HFFc6 (cell line): ENCODE results near the gene GALNT17. TPM values are rescaled to one million over a fixed set of nuclear protein-coding genes. Genes with fewer than 3 reads are reported as not detected.

Experiments
- DNase-seq: peaks from one replicate; pipeline ENCODE4 v3.0.0-alpha.2; 2018
- H3K27ac Mint-ChIP-seq: 2 replicates; pipeline ENCODE4 v1.8.0; 2020; ENCODE audit warnings: mild to moderate bottlenecking, mixed read lengths
- H3K27me3 Mint-ChIP-seq: 2 replicates; pipeline ENCODE4 v1.8.0; 2021; ENCODE audit warnings: mild to moderate bottlenecking, moderate library complexity, mixed read lengths; ENCODE audit not compliant: insufficient read depth
- H3K36me3 Mint-ChIP-seq: 2 replicates; pipeline ENCODE4 v1.8.0; 2021; ENCODE audit warnings: low read depth, mixed read lengths
- H3K4me1 Mint-ChIP-seq: 2 replicates; pipeline ENCODE4 v1.8.0; 2020; ENCODE audit warnings: low read depth, mixed read lengths
- H3K4me3 Mint-ChIP-seq: 2 replicates; pipeline ENCODE4 v1.8.0; 2020; ENCODE audit warnings: mild to moderate bottlenecking, moderate library complexity, mixed read lengths
- H3K9me3 Mint-ChIP-seq: 2 replicates; pipeline ENCODE4 v1.8.0; 2020; ENCODE audit warnings: mild to moderate bottlenecking, mixed read lengths
- total RNA-seq, 6 experiments: library from RNA; stranded (reverse); fragmentation: NEBNext Ultra II Directional; extraction: Animal tissue kit (Norgen Biotek cat#: 25700); gene quantifications; 2 replicates in 1 of 6; 3 replicates in 5 of 6; pipeline ENCODE4 v1.2.3, GENCODE V29; 2021
- TF ChIP-seq, protein P1 (sequence below): fragments of 200-600 bp; sonication (generic); IDR thresholded peaks from 2 replicates; pipeline ENCODE4 v1.5.0; 2021; ENCODE audit warnings: antibody characterized with exemption, mild to moderate bottlenecking

The GALNT17 gene
- total RNA-seq, 6 experiments from 2014 or later = not detected

DNA sequence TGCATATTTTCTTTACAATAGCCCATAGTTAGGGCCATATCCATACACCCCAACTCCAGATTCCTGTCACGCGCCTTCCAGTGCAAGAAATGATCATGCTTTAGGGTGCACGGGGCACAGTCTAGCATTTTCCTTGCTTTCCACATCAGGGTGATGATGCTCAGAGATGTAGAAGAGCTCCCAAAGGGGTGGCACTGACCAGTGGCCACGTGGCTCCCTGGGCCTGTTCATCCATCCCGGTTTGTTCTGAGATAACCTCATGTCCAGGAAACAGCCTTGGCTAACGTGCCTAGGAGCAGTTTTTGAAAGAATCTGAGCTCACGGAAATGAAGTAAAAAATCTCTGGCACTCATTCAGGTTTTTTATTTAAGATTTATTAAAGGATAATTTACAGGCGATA, 139.3 kb downstream of the GALNT17 start:
- Mint-ChIP-seq H3K4me3 (no peak overlapping the region), H3K4me1 (no peaks in the 10 kb centered on the region), H3K36me3 (no peaks in the 10 kb centered on the region; the same call in 1 of the 2 replicates), H3K27me3 (no peaks in the 10 kb centered on the region; the same call in 1 of the 2 replicates), H3K27ac (no peak overlapping the region), H3K9me3 (peaks cover 55% of the 10 kb centered on the region)
- TF ChIP-seq, protein P1, sequence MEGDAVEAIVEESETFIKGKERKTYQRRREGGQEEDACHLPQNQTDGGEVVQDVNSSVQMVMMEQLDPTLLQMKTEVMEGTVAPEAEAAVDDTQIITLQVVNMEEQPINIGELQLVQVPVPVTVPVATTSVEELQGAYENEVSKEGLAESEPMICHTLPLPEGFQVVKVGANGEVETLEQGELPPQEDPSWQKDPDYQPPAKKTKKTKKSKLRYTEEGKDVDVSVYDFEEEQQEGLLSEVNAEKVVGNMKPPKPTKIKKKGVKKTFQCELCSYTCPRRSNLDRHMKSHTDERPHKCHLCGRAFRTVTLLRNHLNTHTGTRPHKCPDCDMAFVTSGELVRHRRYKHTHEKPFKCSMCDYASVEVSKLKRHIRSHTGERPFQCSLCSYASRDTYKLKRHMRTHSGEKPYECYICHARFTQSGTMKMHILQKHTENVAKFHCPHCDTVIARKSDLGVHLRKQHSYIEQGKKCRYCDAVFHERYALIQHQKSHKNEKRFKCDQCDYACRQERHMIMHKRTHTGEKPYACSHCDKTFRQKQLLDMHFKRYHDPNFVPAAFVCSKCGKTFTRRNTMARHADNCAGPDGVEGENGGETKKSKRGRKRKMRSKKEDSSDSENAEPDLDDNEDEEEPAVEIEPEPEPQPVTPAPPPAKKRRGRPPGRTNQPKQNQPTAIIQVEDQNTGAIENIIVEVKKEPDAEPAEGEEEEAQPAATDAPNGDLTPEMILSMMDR = no peak
- no peak for DNase-seq

DNA sequence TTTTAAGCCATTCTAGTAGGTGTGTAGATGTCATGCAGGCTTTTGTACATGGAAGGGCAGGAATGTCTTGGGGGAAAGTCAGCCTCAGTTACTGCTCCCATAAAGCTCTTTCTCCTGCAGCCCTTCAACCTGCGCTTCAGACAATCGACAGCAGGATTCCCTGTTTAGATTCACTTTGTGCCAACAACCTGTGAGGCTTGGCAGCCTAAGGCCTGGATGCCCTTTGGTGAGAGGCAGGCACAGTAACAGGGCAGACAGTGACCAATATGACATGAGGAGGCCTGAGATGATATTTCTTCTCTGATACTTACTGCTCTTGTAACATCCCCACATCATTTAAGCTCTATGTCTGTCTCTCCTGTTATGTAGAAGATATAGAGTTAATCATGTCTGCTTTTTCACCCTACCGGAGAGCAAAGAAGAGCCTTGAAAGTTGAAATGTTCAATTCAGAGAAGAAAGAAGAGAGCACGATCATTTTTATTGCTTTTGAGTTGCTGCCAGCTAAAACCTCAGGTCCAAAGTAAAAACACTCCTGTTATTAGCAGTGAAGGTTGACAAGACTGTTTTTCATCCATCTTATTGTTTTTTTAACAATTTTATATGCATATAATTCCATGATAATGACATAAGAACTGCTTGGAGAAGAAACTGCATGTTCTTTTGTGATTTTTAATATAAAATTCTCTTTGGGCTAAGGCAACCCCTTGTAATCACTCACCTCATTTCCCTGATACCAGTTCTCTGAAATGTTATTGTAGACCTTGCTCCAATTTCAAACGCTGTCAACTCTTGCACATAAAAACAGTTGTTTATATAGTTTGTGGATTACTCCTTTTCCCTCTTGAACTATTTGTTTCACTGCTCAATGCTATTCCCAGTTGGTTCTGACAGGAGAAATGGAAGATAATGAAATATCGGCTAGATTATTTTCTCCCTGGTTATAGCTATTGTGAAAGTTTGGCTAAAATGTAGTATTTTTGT, 140.9 kb downstream of the GALNT17 start:
- H3K9me3 Mint-ChIP-seq = peaks cover 59% of the 10 kb centered on the region
- H3K4me3 Mint-ChIP-seq = no peak overlapping the region
- TF ChIP-seq, protein P1 = no peak
- H3K4me1 Mint-ChIP-seq = no peaks in the 10 kb centered on the region
- H3K27ac Mint-ChIP-seq = no peak overlapping the region
- no peak for DNase-seq
- H3K36me3 Mint-ChIP-seq = no peaks in the 10 kb centered on the region; the same call in 1 of the 2 replicates
- H3K27me3 Mint-ChIP-seq = no peaks in the 10 kb centered on the region; the same call in 1 of the 2 replicates

DNA sequence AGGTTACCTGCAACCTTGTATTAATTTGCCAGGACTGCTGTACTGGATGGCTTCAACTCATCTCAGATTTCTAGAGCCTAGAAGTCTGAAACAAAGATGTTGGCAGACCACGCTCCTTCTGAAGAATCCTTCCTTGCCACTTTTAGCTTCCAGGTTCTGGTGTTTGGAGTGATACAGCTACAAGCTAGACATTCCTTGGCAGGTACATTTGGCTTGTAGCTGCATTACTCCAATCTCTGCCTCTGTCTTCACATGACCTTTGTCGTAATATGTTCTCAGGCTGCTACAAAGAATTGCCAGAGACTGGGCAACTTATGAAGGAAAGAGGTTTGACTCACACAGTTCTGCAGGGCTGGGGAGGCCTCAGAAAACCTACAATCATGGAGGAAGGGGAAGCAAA, 146.3 kb downstream of the GALNT17 start:
- Mint-ChIP-seq H3K36me3 (no peaks in the 10 kb centered on the region; the same call in 1 of the 2 replicates), H3K9me3 (peaks cover 62% of the 10 kb centered on the region), H3K27ac (no peak overlapping the region), H3K4me3 (no peak overlapping the region), H3K4me1 (no peaks in the 10 kb centered on the region), H3K27me3 (no peaks in the 10 kb centered on the region; the same call in none of the 2 replicates)
- TF ChIP-seq, protein P1 = no peak
- DNase-seq = no peak

DNA sequence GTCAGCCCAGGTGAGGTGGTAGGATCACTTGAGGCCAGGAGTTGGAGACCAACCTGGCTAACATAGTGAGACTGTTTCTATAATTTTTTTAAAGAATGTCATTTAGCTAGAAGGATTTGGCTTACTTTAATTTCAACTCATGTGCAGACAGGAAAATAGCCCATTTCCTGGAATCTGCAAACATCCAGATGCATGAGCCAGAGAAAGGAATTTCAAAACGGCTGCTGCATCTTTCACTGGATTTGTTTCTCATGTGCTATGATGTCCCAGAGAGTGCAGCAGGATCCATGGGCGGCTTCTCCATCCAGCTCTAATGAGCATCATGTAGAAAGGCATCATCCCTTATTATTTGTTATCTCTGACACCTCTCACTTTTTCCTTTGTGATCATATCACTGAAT, 149.3 kb downstream of the GALNT17 start:
- Mint-ChIP-seq H3K27ac (no peak overlapping the region), H3K27me3 (no peaks in the 10 kb centered on the region; the same call in 1 of the 2 replicates), H3K9me3 (peaks cover 66% of the 10 kb centered on the region), H3K36me3 (no peaks in the 10 kb centered on the region), H3K4me3 (no peak overlapping the region), H3K4me1 (no peaks in the 10 kb centered on the region)
- TF ChIP-seq, protein P1 = no peak
- no peak for DNase-seq

DNA sequence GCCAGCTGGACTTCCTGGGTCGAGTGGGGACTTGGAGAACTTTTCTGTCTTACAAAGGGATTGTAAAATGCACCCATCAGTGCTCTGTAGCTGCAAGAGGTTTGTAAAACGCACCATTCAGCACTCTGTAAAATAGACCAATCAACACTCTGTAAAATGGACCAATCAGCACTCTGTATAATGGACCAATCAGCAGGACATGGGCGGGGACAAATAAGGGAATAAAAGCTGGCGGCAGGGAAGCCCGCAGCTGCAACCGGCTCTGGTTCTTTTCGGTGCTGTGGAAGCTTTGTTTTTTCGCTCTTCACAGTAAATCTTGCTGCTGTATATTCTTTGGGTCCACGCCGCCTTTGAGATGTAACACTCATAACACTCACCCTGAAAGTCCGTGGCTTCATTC, 151.9 kb downstream of the GALNT17 start:
- peaks cover 61% of the 10 kb centered on the region for H3K9me3 Mint-ChIP-seq
- no peaks in the 10 kb centered on the region for H3K36me3 Mint-ChIP-seq
- no peaks in the 10 kb centered on the region for H3K4me1 Mint-ChIP-seq
- H3K27me3 Mint-ChIP-seq = no peaks in the 10 kb centered on the region; the same call in 1 of the 2 replicates
- no peak overlapping the region for H3K27ac Mint-ChIP-seq
- no peak overlapping the region for H3K4me3 Mint-ChIP-seq
- DNase-seq = no peak
- TF ChIP-seq, protein P1 = no peak
